HG02840 (cell line): ENCODE measurements around the gene FRG2B.
"Not testable (repeated sequence)": the region's sequence is repeated elsewhere in the genome, so short reads cannot be mapped to it uniquely, and the experiment has no call there.

ENCODE experiments used
- ATAC-seq: cut with Tn5 transposase; IDR thresholded peaks from one replicate; pipeline ENCODE4 v1.9.1; 2021; ENCODE audit warnings: mild to moderate bottlenecking, moderate library complexity, moderate number of reproducible peaks; ENCODE audit not compliant: unreplicated experiment, low FRiP score

FRG2B gene

GRCh38 chr10:133626695-133627094 is at the start of gene FRG2B:
Gene FRG2B (minus strand): TSS chr10:133626795. CDS start chr10:133626742, 53 bp downstream.
- not testable (repeated sequence) for ATAC-seq

- not testable (repeated sequence) for ATAC-seq
These were observed 40.9 kb upstream of the FRG2B start for GRCh38 chr10:133667446-133667845.

- not testable (repeated sequence) for ATAC-seq
These were observed 37.1 kb upstream of the FRG2B start for GRCh38 chr10:133663544-133664160.

- ATAC-seq = not testable (repeated sequence)
These were observed 34.5 kb upstream of the FRG2B start for GRCh38 chr10:133661122-133661521.

GRCh38 chr10:133660516-133660915 is 33.9 kb upstream of the FRG2B start:
- ATAC-seq = not testable (repeated sequence)

- not testable (repeated sequence) for ATAC-seq
These were observed 30.7 kb upstream of the FRG2B start for GRCh38 chr10:133657276-133657675.

- not testable (repeated sequence) for ATAC-seq
These were observed 22.4 kb upstream of the FRG2B start for GRCh38 chr10:133648872-133649455.

- peak; percentile 80 for ATAC-seq
These were observed 20.6 kb upstream of the FRG2B start for GRCh38 chr10:133647075-133647748.

- not testable (repeated sequence) for ATAC-seq
These were observed 11.2 kb upstream of the FRG2B start for GRCh38 chr10:133637846-133638235.

- not testable (repeated sequence) for ATAC-seq
These were observed 10.7 kb upstream of the FRG2B start for GRCh38 chr10:133637202-133637845.

GRCh38 chr10:133630723-133631249 is 4.2 kb upstream of the FRG2B start:
- not testable (repeated sequence) for ATAC-seq

- not testable (repeated sequence) for ATAC-seq
These were observed 4.1 kb downstream of the FRG2B start for GRCh38 chr10:133622544-133622943.

- no peak for ATAC-seq
These were observed 7.7 kb downstream of the FRG2B start for GRCh38 chr10:133618851-133619250.

GRCh38 chr10:133617196-133617595 is 9.4 kb downstream of the FRG2B start:
- no peak for ATAC-seq

- ATAC-seq = no peak
These were observed 10.0 kb downstream of the FRG2B start for GRCh38 chr10:133616371-133617130.

- ATAC-seq = no peak
These were observed 11.6 kb downstream of the FRG2B start for GRCh38 chr10:133614830-133615580.

GRCh38 chr10:133613699-133614098 is 12.9 kb downstream of the FRG2B start:
- no peak for ATAC-seq

GRCh38 chr10:133611079-133611478 is 15.5 kb downstream of the FRG2B start:
- ATAC-seq = no peak

- ATAC-seq = no peak
These were observed 17.7 kb downstream of the FRG2B start for GRCh38 chr10:133608855-133609254.
